Astrocyte of the cerebellum (primary cell): Measurements from ENCODE around the gene RFTN1.
"Not testable (repeated sequence)": the region's sequence is repeated elsewhere in the genome, so short reads cannot be mapped to it uniquely, and the experiment has no call there.

Experiments used
- DNase-seq: peaks from one replicate; pipeline ENCODE4 v3.0.0-alpha.2; 2011; ENCODE audit warnings: low read depth
- H3K4me3 ChIP-seq: 2 replicates; pipeline ENCODE4 v1.5.1; 2011; ENCODE audit warnings: mild to moderate bottlenecking, low read depth, low read length, moderate library complexity
- CTCF ChIP-seq: IDR thresholded peaks from 2 replicates; pipeline ENCODE4 v1.5.1; 2012; ENCODE audit warnings: low read length, low read depth, moderate library complexity, mild to moderate bottlenecking; ENCODE audit errors: missing control alignments
- in situ Hi-C: cut with HindIII; loops from 2 replicates; pipeline ENCODE4 v1.10.0; 2017; ENCODE audit warnings: low sequenced_read_pairs

Gene RFTN1

GRCh38 chr3:16317561-16317945 lies 195.9 kb downstream of the RFTN1 start:
- H3K4me3 ChIP-seq = no peak overlapping the region
- no peak for DNase-seq
- in situ Hi-C loops = no loop called here
- TF ChIP-seq CTCF = no peak

- no peak overlapping the region for H3K4me3 ChIP-seq
- in situ Hi-C loops = no loop called here
- no peak for DNase-seq
- TF ChIP-seq CTCF = no peak
Observed at GRCh38 chr3:16316847-16317560, 196.5 kb downstream of the RFTN1 start.

DNA sequence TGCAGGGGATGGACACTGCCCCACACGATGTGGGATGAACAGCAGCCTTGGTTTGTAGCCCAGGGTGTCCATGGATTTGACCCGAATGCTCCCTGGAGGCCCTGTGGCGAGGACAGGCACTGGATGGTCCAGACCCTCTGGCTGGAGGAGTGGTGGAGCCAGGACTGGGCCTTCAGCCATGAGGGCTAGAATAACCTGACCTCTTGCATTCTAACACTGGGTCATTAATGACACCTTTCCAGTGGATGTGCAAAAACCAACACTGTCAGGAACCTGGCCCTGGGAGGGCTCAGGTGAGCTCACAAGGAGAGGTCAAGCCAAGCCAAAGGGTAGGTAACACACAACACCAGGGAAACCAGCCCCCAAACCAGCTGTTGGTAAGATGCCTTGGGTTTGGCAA lies 197.1 kb downstream of the RFTN1 start:
- H3K4me3 ChIP-seq = no peak overlapping the region
- DNase-seq = no peak
- no peak for TF ChIP-seq CTCF
- in situ Hi-C loops = no loop called here

GRCh38 chr3:16315623-16316022 lies 197.9 kb downstream of the RFTN1 start:
- in situ Hi-C loops = no loop called here
- no peak overlapping the region for H3K4me3 ChIP-seq

GRCh38 chr3:16313886-16314645 lies 199.4 kb downstream of the RFTN1 start:
- no peak for TF ChIP-seq CTCF
- in situ Hi-C loops = no loop called here
- no peak for DNase-seq
- no peak overlapping the region for H3K4me3 ChIP-seq

More at GRCh38 chr3:16315623-16316022, 197.9 kb downstream of the RFTN1 start:
- TF ChIP-seq CTCF = no peak
- no peak for DNase-seq

GRCh38 chr3:16311960-16312451 lies 201.5 kb downstream of the RFTN1 start:
- DNase-seq = peak; percentile 18
- TF ChIP-seq CTCF = no peak
- in situ Hi-C loops = no loop called here
- no peak overlapping the region for H3K4me3 ChIP-seq

DNA sequence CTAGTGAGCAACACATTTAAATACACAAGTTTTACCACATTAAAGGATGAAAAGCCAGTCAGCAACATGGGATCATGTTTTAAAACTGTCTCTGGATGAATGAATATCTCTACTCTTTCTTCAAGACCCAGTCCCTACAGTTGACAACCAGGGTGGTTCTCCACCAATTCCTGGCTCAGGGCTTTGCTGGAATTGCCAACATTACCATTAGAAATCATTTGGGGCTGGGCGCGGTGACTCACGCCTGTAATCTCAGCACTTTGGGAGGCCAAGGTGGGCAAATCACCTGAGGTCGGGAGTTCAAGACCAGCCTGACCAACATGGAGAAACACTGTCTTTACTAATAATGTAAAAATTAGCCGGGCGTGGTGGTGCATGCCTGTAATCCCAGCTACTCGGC lies 203.0 kb downstream of the RFTN1 start:
- H3K4me3 ChIP-seq, in situ Hi-C loops, DNase-seq: not testable (repeated sequence)
